GM18907 (cell line): ENCODE measurements around the gene NSUN2.
"Not testable (repeated sequence)": the region's sequence is repeated elsewhere in the genome, so short reads cannot be mapped to it uniquely, and the experiment has no call there.

Source experiments
- ATAC-seq: cut with Tn5 transposase; IDR thresholded peaks from one replicate; pipeline ENCODE4 v1.9.1; 2021; ENCODE audit warnings: mild to moderate bottlenecking, moderate library complexity; ENCODE audit not compliant: unreplicated experiment

Gene NSUN2

GRCh38 chr5:6632888-6633468 is at the start of gene NSUN2, which contains the start of gene SRD5A1:
NSUN2 (minus strand) TSS chr5:6633044; CDS start chr5:6632979, 65 bp downstream.
SRD5A1 (plus strand) TSS chr5:6633440; CDS start chr5:6633577, 137 bp downstream.
- peak; percentile 92 for ATAC-seq

- no peak for ATAC-seq
These were observed 49.4 kb upstream of the NSUN2 start for GRCh38 chr5:6682239-6682638.

DNA sequence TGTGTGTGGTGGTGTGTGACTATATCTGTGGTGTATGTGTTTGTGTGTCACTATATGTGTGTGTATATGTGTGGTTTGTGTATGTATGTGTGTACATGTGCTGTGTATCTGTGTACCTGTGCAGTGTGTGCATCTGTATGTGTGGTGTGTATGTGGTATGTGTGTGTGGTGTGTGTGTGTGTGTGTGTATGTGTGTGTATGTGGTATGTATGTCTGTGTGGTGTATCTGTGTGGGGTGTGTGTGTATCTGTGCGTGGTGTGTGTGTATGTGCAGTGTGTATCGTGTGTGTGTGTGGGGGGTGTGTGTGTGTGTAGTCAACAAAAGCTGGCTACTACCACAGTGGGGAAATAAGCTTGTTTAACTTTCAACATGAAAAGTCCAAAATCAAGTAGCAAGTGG is 48.8 kb upstream of the NSUN2 start:
- no peak for ATAC-seq

DNA sequence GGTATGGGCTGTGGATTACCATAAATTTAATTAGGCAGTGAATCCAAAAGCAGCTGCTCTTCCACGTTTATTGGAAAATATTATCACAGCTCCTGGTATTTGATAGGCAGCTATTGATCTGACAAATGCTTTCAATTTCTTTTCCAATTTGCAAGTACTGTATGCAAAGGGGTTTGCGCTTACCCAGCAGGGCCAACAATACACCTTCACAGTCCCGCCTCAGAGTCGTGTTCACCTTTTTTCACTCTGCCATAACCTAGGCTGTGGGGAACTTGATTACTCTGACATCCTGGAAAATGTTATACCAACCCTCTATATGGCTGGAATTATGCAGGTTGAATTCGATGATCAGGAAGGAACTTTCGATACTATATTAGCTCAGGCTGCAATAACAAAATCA is 48.1 kb upstream of the NSUN2 start:
- ATAC-seq: no peak

GRCh38 chr5:6678385-6678784 is 45.5 kb upstream of the NSUN2 start:
- ATAC-seq: no peak

GRCh38 chr5:6676702-6677101 is 43.9 kb upstream of the NSUN2 start:
- ATAC-seq: no peak

DNA sequence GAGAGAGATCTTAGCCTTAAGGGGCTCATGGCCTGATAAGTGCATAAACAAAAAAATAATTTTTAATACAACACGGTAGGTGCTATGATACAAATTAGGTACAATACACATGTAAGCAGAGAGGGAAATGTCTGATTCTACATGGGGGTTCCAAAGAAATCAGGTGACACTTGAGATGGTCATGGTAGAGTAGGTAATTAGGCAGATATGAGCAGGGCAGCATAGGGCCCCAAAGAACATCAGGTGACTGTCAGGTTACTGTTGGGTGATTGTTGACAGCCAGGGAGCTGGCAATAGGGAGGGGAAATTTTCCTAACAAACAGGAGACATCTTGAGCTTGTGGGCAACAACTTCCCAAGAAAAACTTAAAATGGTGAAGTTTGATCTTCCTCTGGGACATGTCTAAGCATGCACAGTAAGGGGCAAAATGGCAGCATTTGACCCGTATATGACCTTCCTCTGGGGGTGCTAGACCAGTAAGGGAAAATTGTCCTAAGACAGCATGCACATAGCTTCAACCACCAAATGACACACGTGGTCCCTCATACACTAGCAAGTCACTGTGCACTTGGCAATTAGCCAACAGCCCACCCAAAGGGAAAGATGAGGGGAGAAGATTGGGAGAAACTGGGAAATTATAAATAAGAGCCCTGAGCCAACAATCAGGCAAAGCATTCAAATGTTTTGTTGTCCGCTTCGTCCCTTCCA is 43.1 kb upstream of the NSUN2 start:
- ATAC-seq: no peak

GRCh38 chr5:6674886-6675285 is 42.0 kb upstream of the NSUN2 start:
- ATAC-seq: no peak

- no peak for ATAC-seq
These were observed 41.6 kb upstream of the NSUN2 start for GRCh38 chr5:6674421-6674820.

DNA sequence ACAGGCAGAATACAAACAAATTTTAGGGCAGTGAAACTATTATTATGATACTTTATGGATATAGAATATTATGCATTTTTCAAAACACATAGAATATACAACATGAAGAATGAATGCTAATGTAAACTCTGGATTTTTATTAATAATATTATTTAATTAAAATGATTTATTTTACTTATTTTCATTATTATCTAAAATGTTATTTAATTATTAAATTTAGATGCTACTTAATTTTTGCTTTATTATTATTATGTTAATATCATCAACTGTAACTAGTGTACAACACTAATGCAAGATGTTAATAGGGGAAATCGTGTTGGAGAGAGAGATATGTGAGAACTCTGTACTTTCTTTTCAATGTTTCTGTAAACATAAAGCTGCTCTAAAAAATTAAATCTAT is 41.1 kb upstream of the NSUN2 start:
- no peak for ATAC-seq

DNA sequence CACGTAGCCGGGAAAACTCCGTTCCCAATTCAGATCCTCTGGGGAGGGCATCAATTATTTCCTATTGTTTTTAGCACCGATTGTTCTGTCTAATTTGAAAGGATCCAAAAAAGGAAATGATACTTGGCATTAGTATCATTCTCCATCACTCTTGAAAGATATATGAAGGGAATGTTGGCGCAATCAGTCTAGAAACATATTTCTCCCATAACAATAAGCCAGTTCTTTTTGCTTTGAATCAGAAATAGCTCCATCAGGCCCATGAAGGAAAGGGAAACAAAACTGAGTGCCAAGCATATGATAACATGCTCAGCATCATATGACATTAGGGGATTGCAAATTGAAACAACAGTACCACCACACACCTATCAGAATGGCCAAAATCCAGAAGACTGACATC is 40.2 kb upstream of the NSUN2 start:
- ATAC-seq: no peak

DNA sequence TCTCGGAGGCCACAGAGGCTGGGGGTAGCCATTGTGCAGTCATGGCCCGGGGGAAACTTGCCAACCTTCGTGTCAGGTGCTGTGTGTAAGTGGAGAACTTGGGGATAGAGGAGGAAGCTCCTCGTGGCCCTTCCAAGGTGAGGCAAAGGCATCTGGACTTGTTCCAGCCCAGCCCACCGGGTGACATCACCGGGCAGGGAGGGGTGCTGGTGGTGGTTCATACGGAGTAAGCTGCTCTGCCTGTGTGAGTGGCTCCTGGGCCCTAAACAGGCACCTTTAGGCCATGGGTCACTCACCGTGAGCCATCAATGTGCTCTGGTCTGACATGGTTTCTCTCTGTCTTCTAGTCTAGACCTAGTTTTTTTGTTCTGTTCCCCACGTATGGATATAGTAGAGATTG is 35.9 kb upstream of the NSUN2 start:
- ATAC-seq: not testable (repeated sequence)

- no peak for ATAC-seq
These were observed 34.8 kb upstream of the NSUN2 start for GRCh38 chr5:6667648-6668047.

DNA sequence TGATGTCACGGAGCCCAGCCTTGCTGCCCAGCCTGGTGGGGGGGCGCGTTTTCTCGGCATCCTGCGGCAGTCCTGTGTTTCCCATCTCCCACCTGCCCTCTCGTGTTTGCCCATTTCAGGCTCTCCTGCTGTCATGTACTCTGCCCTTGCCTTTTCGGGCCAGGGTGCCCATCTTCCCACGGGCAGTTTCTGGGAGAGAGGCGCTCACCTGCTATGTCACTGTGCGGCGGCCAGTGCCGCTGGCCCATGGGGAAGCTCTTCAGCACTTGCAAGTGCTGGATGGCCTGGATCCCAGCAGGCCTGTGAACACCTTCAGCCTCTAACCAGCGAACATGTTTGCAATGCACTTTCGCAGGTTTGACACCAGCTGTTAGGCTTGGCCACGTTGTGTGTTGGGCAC is 33.9 kb upstream of the NSUN2 start:
- no peak for ATAC-seq

- ATAC-seq: peak; percentile 55
These were observed 27.8 kb upstream of the NSUN2 start for GRCh38 chr5:6660688-6661087.

- peak; percentile 84 for ATAC-seq
These were observed 27.3 kb upstream of the NSUN2 start for GRCh38 chr5:6659941-6660684.

DNA sequence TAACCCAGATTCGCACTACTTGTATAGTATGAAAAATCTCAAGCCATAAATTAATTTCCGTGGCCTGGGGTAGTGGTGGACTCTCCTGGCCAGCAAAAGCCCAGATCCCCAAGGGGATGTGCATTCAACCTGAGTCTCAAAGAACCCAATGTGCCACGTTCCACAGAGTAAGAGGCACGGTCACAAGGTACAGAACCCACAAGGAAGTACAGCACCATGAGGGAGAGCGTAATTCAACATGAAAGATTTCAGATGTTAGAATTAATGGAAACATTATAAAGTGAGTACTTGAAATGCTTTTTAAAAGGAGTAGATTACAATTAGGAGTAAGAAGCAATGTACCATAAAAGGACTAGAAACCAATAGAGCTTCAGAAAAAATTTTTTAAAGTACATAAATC is 23.8 kb upstream of the NSUN2 start:
- no peak for ATAC-seq

- no peak for ATAC-seq
These were observed 22.6 kb upstream of the NSUN2 start for GRCh38 chr5:6655432-6655831.

DNA sequence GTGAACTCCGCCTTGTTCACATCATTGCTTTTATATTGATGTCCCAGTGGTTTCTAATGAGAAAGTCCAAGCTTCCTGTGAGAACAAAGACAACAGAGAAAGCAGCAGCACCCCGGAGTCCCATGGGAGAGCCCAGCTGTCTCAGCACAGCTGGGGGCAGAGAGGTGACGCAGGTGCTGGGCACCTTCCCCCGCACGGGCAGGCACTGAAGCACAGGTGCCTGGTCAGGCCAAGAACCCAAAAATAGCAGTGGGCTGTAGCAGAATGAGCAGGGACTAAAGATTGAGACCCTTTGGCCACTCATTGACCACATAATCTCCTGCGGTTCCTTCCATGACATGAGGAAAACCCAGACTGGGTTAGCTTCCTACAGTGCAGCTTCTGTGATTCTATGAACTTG is 19.2 kb upstream of the NSUN2 start:
- ATAC-seq: peak; percentile 99

DNA sequence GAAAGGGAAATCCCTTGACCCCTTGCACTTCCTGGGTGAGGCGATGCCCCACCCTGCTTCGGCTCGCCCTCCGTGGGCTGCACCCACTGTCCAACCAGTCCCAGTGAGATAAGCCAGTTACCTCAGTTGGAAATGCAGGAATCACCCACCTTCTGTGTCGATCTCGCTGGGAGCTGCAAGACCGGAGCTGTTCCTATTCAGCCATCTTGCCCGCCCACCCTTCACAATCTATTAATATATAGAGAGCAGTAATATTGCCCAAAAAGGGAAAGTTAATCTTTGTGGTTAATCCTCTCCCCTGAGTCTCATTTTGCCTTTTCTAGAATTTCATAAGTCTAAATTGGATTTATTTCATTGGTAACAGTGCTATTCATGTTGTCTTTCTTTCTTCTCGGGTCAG is 16.8 kb upstream of the NSUN2 start:
- ATAC-seq: no peak

- no peak for ATAC-seq
These were observed 16.3 kb upstream of the NSUN2 start for GRCh38 chr5:6649186-6649585.
